Ishikawa (cell line): Measurements from ENCODE around the gene FCAMR.

Experiments
- FOXM1 ChIP-seq: IDR thresholded peaks from 2 replicates; pipeline ENCODE4 v1.6.1; 2012; ENCODE audit warnings: low read depth, borderline replicate concordance
- TAF1 ChIP-seq: IDR thresholded peaks from 2 replicates; pipeline ENCODE4 v1.6.1; 2012; ENCODE audit warnings: low read depth, mild to moderate bottlenecking
- TCF12 ChIP-seq: IDR thresholded peaks from 2 replicates; pipeline ENCODE4 v1.6.1; 2012; ENCODE audit warnings: low read depth
- USF1 ChIP-seq: IDR thresholded peaks from 2 replicates; pipeline ENCODE4 v1.6.1; 2012

GRCh38 chr1:206974140-206974539 is 3.9 kb upstream of the FCAMR start:
- TF ChIP-seq TAF1, result no peak
- no peak for TF ChIP-seq USF1
- TF ChIP-seq TCF12, result no peak
- TF ChIP-seq FOXM1, result no peak
